PC-3 (cell line): Measurements from ENCODE around the gene AGBL3.
"Not testable (repeated sequence)": the region's sequence is repeated elsewhere in the genome, so short reads cannot be mapped to it uniquely, and the experiment has no call there.

Source experiments
- CTCF ChIP-seq: fragments of 300-600 bp; sonication (generic); conservative IDR thresholded peaks from 2 replicates; pipeline ENCODE4 v1.5.1; 2017; ENCODE audit warnings: antibody characterized with exemption, low read depth, mild to moderate bottlenecking, low read length
- EZH2 ChIP-seq: fragments of 300-600 bp; sonication (generic); IDR thresholded peaks from one replicate; pipeline ENCODE4 v1.6.1; 2017; ENCODE audit warnings: antibody characterized with exemption, mild to moderate bottlenecking, low read length; ENCODE audit not compliant: unreplicated experiment

- not testable (repeated sequence) for TF ChIP-seq CTCF, EZH2
Observed at GRCh38 chr7:135067017-135067416, 80.7 kb downstream of the AGBL3 start.
